ENCODE results near the gene CAMK2N2.
A peak's percentile ranks its signal among the peaks of the same experiment; 100 is the strongest.

DNA sequence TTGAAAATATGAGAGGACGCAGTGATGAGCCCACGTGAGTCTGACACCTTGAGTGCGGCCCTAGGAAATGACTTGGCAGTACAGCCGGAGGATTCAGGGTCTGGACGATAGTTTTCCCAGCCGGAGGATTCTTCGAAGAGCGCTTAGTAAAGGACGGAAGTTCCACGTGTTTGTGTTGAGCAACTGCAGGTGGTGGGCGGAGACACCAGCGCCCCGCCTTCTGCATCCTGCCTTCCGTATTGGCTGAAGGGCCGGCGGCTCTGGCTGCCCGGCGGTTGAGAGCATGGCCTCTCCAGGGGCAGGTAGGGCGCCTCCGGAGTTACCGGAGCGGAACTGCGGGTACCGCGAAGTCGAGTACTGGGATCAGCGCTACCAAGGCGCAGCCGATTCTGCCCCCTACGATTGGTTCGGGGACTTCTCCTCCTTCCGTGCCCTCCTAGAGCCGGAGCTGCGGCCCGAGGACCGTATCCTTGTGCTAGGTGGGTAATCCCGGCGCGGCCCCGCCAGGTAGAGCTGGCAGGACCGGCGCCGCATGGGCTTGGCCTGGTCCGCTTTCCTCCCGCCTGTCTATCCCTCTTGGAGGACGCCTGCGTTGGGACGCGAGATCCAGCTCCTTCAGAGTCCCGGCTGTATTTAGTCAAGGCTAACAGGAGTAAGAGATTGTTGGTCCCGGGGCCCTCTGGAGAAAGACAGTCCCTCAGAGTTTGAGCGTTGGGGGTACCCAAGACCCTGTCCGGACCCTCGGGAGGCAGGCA is 11.8 kb downstream of the CAMK2N2 start, which contains the start of gene EEF1AKMT4:
- TF ChIP-seq, protein P1, sequence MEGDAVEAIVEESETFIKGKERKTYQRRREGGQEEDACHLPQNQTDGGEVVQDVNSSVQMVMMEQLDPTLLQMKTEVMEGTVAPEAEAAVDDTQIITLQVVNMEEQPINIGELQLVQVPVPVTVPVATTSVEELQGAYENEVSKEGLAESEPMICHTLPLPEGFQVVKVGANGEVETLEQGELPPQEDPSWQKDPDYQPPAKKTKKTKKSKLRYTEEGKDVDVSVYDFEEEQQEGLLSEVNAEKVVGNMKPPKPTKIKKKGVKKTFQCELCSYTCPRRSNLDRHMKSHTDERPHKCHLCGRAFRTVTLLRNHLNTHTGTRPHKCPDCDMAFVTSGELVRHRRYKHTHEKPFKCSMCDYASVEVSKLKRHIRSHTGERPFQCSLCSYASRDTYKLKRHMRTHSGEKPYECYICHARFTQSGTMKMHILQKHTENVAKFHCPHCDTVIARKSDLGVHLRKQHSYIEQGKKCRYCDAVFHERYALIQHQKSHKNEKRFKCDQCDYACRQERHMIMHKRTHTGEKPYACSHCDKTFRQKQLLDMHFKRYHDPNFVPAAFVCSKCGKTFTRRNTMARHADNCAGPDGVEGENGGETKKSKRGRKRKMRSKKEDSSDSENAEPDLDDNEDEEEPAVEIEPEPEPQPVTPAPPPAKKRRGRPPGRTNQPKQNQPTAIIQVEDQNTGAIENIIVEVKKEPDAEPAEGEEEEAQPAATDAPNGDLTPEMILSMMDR (IDR thresholded peaks at IDR 0.05): peak; percentile 55 to 60 (median 58)
- peak; percentile 77 for TF ChIP-seq POLR2A (IDR thresholded peaks at IDR 0.05)

Measured in right lobe of liver (tissue), 4 donors.